Suppressor macrophage treated with lipopolysaccharide for 1 hour (primary cell): Measurements from ENCODE around the gene AOX1.

Experiments used
- DNase-seq, 3 donors: peaks; one replicate each; pipeline ENCODE4 v3.0.0-alpha.2; 2020 to 2022

Gene AOX1

GRCh38 chr2:200631287-200631686, 45.5 kb downstream of the AOX1 start:
- DNase-seq, result no peak

DNA sequence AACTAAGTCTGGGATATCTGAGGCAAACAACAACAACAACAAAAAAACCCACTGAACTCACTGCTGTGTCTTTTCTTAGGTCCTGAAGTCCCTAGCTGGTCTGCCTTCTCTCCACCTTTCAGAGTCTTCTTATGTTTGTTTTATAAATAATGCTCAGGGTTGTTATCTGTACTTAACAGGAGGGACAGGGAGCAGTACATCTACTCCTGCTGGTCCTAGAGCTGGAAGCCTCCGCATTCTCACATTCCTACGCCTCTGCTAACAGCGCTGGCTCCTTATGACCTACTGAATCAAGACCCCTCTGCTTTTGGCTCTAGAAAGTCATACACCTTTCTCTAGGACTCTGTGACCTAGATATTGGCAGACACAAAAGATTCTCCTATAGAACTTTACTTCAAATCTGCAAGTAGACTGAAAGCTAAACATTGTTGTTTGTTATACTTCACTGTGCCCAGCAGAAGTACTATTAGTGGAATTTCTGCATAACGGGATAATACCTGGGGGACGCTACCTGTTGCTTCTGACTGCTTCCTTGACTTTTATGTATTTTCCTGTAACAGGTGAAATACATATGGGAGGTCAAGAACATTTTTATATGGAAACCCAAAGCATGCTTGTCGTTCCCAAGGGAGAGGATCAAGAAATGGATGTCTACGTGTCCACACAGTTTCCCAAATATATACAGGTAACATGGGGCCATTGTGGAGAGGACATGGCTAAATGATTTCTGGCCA, 48.6 kb downstream of the AOX1 start:
- DNase-seq, result no peak

DNA sequence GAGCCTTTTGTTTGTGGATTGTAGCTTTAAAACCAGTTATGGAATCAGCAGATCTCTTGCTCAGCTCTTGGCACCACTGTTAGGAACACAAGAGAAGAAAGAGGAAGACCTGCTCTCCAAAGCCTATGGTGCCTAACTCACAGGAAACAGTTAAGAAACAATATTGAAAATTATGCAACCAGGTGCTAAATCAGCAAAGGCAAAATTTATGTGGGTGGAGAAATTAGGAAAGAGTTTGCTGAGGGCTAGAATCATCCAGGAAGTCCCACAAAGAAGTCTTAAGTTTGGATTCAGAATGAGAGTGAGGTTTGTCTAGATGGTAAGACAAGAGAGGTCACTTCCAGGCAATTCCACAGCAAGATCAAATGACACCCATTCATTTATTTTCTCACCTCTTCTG, 49.4 kb downstream of the AOX1 start:
- peak; percentile 79 to 94 (median 86) for DNase-seq

DNA sequence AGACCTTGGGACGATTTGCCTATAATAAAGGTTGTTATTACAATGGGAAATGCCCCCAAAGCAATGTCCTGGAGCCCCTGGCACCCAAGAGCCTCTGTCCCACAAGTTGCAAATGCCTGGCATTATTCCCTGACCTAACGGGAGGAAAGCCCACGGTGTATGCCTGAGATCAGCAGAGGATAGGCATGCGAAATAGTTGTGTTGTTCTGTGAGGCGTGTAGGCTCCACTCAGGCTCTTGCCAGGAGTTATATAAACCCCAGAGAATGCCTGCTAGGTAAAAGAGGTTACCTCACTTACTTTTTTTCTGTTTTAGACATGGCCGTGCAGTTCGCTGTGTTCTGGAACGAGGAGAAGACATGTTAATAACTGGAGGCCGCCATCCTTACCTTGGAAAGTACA, 52.1 kb downstream of the AOX1 start:
- no peak for DNase-seq

DNA sequence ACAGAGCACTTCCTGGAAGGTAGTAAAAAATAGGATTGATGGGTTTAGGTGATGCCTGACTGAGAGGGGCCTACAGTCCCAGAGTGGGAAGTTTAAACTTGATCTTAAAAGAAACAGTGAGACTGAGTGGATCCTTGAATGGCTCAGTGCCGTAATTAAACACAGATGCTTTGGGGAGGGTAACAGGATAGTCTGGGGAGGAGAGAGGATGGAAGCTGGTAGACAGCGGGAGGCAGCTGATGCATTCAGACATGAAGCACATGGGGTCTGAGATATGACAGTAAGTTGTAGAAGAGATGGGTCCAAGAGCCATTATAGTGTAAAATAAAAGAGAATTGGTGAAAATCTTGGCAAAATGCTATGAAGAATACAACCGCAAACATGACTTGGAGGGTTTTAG, 54.4 kb downstream of the AOX1 start:
- DNase-seq, result no peak

DNA sequence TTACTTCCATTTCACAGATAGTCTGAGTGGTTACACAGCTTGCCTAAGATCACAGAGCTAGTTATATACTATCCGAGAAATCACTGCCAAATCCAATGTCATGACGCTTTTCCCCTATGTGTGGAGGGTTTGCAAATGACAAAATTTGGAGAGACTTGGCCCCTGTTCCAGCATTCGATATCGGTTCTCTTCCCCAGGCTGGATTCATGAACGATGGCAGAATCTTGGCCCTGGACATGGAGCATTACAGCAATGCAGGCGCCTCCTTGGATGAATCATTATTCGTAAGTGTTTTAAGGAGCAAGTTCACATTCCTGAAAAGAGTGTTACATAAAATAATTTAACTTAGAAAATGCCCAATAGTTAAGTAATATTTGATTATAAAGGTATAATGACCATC, 55.1 kb downstream of the AOX1 start:
- no peak for DNase-seq

DNA sequence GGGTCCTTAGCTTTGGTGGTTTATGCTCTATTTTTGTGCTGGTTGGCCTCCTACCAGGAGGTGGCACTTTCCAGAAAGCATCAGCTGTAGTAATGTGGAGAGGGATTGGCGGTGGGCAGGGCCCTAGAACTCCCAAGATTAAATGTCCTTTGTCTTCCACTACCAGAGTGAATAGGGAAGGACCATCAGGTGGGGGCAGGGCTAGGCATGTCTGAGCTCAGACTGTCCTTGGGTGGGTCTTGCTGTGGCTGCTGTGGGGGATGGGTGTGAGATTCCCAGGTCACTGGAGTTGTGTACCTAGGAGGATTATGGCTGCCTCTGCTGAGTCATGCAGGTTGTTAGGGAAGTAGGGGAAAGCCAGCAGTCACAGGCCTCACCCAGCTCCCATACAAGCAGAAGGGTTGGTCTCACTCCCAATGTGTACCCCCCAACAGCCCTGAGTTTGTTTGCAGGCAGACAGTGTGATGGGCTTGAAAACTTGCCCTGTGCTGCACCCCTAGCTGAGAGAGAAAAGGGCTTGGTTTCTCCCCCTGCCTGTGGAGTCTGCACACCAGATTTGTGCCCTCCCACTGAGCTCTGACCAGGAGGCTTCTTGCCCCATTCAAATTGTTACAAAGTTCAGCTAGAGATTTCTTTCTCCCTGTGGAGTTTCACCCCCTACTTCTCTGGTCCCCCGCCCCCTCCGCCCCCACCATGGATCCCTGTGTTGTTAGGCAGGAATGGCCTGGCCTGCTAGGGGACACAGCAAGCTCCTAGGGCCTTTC, 62.9 kb downstream of the AOX1 start:
- DNase-seq, result peak in 1 of 3 donors; percentile 4

DNA sequence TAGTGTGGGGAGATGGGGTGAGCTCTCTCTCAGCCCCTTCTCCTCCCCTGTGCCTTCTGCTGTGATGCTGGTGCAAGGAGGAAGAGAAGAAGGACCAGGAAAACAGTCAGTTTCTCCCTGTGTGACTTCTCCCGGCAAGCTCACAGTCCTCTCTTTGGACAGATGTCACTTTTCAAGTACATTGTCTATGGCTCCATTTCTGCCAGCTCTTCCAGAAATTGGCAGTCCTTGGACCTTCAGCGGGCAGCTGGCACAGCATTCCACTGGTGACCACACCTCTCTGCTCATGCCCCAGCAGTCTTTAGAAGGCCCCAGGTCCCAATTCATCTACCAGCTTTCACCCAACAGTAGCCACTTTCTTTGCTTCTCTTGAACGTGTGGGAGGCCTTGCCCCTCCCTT, 63.9 kb downstream of the AOX1 start:
- DNase-seq, result no peak

GRCh38 chr2:200650195-200650594, 64.4 kb downstream of the AOX1 start:
- no peak for DNase-seq

DNA sequence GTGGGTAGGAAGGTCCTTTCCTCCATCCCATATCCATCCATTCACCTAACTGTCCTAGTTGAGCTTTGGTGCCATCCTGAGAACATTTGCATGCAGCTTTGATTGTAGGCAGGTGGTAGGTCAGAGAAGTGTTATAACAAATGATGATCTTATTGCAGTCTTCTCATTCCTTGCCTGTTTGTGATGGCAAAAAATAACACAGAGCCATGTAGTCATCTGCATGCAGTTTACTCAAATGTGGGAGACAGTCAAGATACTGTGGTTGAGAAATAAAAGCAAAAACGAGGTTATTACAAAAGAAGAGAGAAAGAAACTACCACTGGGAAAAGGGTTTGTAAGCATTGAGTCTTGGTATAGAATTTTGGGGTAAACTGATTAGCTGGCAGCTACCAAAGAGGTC, 66.3 kb downstream of the AOX1 start:
- no peak for DNase-seq

GRCh38 chr2:200653021-200653420, 67.2 kb downstream of the AOX1 start:
- no peak for DNase-seq

DNA sequence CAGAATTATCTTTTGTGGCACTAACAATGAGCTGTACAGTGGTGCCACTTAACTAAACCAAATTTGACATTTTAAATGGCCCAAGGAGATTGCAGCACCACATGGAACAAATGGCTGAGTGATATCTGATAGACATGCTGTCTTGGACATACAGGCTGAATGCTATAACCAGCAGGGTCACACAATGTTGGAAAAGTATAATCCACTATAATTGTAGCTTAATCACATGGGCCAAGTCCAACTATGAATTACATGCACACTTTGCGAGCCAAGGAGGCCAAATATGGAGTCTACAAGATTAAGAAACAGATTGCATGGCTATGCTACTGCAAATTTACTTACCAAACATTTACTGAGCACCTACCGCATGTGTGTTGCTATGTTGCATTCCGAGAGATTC, 69.0 kb downstream of the AOX1 start:
- no peak for DNase-seq

DNA sequence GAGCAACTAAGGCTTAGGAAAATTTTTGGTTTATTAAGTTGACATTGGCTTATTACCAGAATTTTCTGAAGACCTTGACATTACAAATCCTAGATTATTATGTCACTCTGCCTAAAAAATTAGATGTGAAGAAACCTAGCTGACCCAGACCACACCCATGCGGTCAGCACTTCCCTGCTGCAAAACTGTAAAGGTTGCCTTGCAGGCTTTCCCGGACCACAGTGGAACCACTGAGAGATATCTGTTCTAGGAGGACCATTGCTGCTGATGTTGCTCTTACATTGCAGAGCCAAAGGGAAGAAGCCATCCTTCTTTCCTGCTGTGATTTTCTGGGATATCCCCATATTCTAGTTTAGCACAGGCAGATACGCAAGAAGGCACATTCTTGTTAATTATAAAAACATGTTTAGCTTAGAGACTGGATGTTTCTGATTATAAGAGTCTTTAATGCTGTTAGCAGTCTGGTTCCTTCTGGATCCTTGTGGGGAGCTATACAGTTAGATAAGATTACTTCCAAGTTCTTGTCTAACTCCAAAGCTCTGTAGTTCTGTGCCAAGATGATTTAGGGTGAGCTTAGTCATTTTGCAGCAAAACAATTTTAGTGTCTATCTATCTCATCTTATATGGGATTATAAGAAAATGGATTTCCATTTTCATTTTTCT, 70.2 kb downstream of the AOX1 start:
- no peak for DNase-seq

DNA sequence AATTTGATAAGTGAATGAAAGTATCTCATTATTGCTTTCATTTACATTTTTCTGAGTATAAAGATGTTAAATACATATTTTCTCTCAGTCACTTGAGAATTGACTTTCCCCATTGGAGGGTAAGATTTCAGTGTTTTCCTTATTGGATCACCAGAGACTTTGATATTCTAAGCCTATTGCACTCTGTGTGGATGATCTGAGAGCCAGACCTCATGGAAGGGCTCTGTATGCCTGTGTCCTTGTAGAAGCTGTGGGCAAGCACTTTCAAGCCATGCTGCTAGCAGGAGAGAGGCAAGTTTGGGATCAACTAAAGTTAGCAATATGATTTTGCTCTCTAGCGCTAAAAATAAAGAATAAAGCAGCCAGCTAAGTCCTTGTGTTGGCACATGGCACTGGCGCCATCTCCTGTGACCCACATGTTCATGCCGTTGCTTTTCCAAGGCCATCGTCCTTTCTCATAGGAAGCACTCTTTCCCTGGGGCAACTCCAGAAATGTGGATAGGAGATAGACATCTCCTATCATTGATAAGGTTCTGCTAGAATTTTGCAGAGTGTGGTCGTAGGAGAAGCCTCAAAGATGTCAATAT, 72.6 kb downstream of the AOX1 start:
- peak in 1 of 3 donors; percentile 20 for DNase-seq

DNA sequence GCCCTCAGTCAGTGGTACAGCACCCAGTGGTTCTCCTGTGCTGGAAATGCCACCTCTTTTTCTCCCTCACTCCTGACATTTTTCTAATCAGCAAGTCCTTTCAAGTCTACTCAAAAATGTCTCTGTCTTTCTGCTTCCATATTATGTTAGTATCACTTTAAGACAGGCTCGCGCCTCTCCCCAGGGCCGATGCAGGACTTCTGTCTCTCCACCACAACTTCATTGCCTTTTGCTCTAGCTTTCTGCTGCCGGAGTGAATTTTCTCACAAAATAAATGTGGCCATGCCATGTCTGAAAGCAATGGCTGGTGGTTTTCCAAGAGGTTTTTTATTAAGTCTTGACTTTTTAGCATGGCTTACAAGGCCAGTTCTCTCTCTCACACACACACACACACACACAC, 73.6 kb downstream of the AOX1 start:
- no peak for DNase-seq

DNA sequence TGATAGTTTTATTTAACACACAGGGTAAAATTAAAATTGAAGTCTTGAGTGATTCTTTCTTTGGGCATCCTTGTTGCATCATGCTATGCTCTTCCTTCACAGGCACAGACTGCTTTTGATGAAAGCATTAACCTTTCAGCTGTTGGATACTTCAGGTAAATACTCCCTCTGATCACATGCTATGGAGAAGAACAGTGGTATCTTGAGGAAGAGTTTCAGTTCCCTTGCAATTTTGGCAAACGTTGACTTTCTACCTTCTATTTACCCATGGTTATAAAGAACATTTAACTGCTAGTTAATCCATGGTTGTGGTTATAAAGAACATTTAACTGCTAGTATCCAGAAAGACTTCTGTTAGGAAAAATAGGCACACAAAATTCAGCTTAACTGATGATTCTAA, 75.7 kb downstream of the AOX1 start:
- DNase-seq, result no peak

DNA sequence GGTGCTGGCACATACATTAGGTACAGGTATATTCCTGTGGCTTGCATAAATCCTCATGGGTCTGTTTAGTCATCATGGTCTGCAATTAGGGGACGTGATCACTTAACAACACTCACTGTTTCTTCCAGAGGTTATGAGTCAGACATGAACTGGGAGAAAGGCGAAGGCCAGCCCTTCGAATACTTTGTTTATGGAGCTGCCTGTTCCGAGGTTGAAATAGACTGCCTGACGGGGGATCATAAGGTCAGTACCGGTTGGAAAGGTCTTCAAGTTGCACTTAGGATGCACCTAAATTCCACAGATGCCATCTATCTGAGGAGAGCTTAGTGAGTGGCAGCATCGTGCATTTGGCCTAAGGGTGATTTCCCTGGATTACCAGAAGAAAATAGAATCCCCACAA, 76.9 kb downstream of the AOX1 start:
- DNase-seq, result no peak

DNA sequence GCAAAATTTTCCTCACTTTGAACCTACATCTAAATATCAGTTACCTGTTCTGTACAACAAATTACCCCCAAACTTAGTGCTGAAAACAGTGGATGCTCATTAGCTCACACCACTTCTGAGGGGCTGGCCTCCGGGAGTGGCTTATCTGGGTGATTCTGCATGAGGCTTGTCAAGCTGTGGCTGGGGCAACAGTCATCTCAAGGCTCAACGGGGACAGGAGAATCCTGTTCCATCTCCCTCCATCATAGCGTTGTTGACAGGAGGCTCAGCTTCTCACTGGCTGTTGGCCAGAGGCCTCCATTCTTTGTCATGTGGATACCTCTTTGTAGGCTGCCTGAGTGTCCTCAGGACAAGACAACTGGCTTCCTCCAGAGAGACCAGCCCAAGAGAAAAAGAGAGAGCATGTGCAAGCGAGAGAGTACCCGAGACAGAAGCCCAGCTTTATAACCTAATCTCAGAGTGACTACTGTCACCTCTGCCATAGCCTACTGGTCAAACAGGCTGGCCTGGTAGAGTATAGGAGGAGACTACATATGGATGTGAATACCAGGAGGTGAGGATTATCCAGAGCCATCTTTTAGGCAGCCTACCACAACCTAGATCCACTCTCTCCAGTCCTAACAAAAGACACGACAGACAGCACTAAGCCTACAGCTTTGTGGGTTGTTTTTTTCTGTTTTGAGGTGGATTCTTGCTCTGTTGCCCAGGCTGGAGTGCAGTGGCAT, 79.1 kb downstream of the AOX1 start:
- DNase-seq, result no peak

DNA sequence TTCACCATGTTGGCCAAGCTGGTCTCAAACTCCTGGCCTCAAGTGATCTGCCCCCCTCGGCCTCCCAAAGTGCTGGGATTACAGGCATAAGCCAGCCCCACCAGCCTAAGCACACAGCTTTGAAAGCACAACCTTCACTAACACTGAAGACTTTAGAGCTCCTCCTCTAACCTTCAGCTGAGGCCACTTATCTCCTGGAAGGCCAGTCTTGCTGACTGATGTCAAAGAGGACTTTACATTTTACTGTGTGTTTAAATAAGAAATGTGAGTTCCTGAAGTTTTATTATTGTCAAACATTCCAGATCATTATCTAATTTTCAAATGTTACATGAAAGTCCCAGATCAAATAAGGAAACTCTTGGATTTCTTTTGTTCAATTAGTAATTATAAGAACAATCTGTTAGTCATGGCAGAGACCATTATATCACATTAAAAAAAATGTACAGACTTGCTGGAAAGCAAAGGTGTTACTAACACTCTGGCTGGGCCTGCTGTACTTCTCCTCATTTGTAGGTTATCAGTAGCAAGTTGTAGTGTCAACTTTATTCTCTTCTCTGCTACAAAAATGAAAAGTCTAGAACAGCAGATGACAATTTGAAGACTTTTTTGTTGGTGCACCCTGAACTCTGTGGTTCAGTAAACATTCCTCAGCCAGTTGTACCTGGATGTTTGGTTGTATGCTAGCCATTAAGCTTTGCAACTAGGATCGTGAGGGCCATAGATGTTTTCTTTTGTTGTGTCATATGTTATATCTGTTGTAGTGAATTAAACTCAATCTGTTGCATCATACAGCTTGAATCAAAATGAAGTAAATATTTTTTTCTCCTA, 80.0 kb downstream of the AOX1 start:
- DNase-seq, result no peak

DNA sequence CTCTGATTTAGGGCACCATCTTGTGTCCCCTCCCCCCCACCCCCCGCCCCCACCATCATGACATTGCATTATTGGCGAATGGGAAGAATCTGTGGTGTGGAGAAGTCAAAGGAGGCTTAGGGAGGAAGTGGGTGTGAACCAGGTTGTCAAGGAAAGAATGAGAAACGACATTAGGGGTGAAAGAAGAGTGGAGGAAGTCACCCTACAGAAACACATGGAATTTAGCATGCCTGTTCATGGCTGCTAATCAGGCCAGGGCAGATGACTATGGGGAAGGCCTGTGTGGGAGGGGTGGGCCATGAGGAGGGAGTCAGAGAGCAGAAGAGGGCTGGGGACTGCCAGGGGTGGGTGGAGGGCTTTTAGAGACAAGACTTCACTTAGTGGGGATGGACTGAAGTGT, 81.6 kb downstream of the AOX1 start:
- no peak for DNase-seq

DNA sequence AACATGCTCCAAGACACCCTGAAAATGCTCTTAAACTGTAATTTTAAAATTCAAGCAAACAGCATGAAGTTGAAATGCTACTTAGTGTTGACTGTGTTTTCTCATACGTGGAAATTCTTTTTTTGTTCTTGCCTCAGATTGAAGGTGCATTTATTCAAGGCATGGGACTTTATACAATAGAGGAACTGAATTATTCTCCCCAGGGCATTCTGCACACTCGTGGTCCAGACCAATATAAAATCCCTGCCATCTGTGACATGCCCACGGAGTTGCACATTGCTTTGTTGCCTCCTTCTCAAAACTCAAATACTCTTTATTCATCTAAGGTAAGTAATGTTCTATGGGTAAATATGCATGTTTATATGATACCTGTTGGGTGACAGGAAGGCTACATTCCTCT, 82.7 kb downstream of the AOX1 start:
- no peak for DNase-seq

DNA sequence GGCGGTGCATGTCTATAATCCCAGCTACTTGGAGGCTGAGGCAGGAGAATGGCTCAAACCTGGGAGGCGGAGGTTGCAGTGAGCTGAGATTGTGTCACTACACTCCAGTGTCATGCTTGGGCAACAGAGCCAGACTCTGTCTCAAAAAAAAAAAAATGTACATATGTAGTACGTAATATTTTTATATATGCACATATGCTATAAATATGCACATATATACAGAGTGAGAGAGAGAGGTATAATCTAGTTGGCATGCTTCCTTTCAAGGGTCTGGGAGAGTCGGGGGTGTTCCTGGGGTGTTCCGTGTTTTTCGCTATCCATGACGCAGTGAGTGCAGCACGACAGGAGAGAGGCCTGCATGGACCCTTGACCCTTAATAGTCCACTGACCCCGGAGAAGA, 83.5 kb downstream of the AOX1 start:
- no peak for DNase-seq
